Panc1 (cell line): ENCODE results near the gene HDHD2. TPM values are rescaled to one million over a fixed set of nuclear protein-coding genes. Genes with fewer than 3 reads are reported as not detected.

Source experiments
- ATAC-seq: fragments of 200-7000 bp; cut with Tn5 transposase; 2 replicates; pipeline ENCODE4 v1.9.1; 2020; ENCODE audit warnings: mild to moderate bottlenecking, moderate library complexity
- BruUV-seq: library from RNA; stranded (reverse); fragments of 400-500 nt; replicated peaks from 2 replicates; lab custom pipeline; 2021; lab: Mats Ljungman, UMichigan
- CTCF ChIA-PET: fragments of 300-600 bp; sonication (Branson Sonifier 250); formaldehyde crosslinking; loops from one replicate; lab custom pipeline; 2022; ENCODE audit warnings: antibody characterized with exemption; lab: Charles Lee
- POLR2A ChIA-PET: fragments of 300-600 bp; sonication (Branson Sonifier 250); formaldehyde crosslinking; loops from one replicate; lab custom pipeline; 2022; ENCODE audit warnings: antibody characterized with exemption; lab: Charles Lee
- DNase-seq: peaks from one replicate; pipeline ENCODE4 v3.0.0-alpha.2; 2010; ENCODE audit warnings: low read depth, low spot score
- H3K27ac ChIP-seq: 2 replicates; pipeline ENCODE4 v1.5.1; 2011; ENCODE audit warnings: mild to moderate bottlenecking, low read length, inconsistent platforms
- H3K27me3 ChIP-seq: fragments of 200-500 bp; sonication (Bioruptor generic); 2 replicates; pipeline ENCODE4 v1.6.0; 2014; ENCODE audit warnings: low read length, inconsistent platforms; ENCODE audit not compliant: control insufficient read depth, insufficient read depth
- H3K36me3 ChIP-seq: fragments of 200-500 bp; sonication (Bioruptor generic); 2 replicates; pipeline ENCODE4 v1.5.1; 2014; ENCODE audit warnings: inconsistent platforms, mild to moderate bottlenecking, low read length, moderate library complexity; ENCODE audit not compliant: control insufficient read depth, insufficient read depth
- H3K4me1 ChIP-seq: 2 replicates; pipeline ENCODE4 v1.5.1; 2011; ENCODE audit warnings: inconsistent platforms, mild to moderate bottlenecking, low read length, moderate library complexity; ENCODE audit not compliant: control insufficient read depth, insufficient read depth
- H3K4me3 ChIP-seq, 2 experiments: 2 replicates each; pipeline ENCODE4 v1.5.1; 2011 to 2012; ENCODE audit warnings: low read depth in 2 of 2, low read length in 2 of 2, mild to moderate bottlenecking in 2 of 2, inconsistent platforms in 1 of 2, moderate library complexity in 1 of 2
- H3K9me3 ChIP-seq: fragments of 200-500 bp; sonication (Bioruptor generic); 2 replicates; pipeline ENCODE4 v1.5.1; 2014; ENCODE audit warnings: low read depth, mild to moderate bottlenecking, inconsistent platforms, low read length, moderate library complexity; ENCODE audit not compliant: control insufficient read depth, insufficient read depth
- POLR2AphosphoS5 ChIP-seq: IDR thresholded peaks from 2 replicates; pipeline ENCODE4 v1.6.1; 2012; ENCODE audit warnings: mild to moderate bottlenecking, low read depth, low read length, moderate library complexity
- SIN3A ChIP-seq: IDR thresholded peaks from 2 replicates; pipeline ENCODE4 v1.6.1; 2012; ENCODE audit warnings: low read depth, mild to moderate bottlenecking, low read length, moderate library complexity, borderline replicate concordance; ENCODE audit not compliant: insufficient read depth
- TCF7L2 ChIP-seq: IDR thresholded peaks from 2 replicates; pipeline ENCODE4 v1.6.1; 2011; ENCODE audit warnings: mild to moderate bottlenecking, low read depth, low read length, inconsistent platforms
- in situ Hi-C: cut with HindIII; loops from 2 replicates; pipeline ENCODE4 v1.10.0; 2016; ENCODE audit warnings: low sequenced_read_pairs, low pct_unique_long_range_greater_than_20kb
- intact Hi-C: fragments of 100-400 bp; cut with micrococcal nuclease; formaldehyde crosslinking; loops from one replicate; pipeline ENCODE4 v1.10.0; 2022; ENCODE audit not compliant: unreplicated experiment
- total RNA-seq: library from RNA; stranded (reverse); gene quantifications from one replicate; pipeline ENCODE4 v1.2.1, GENCODE V29; 2021; ENCODE audit not compliant: unreplicated experiment
- TF ChIP-seq, protein P1 (sequence below), 2 experiments: IDR thresholded peaks; 2 replicates each; pipeline ENCODE4 v1.6.1; 2011 to 2012; ENCODE audit warnings: low read depth in 2 of 2, control low read depth in 1 of 2, low read length in 1 of 2, mild to moderate bottlenecking in 1 of 2, moderate library complexity in 1 of 2; ENCODE audit not compliant: insufficient read depth in 1 of 2
- TF ChIP-seq, protein P2 (sequence below): fragments of 450-650 bp; IDR thresholded peaks from 2 replicates; pipeline ENCODE4 v1.5.1; 2017; ENCODE audit warnings: mild to moderate bottlenecking

Gene HDHD2
- total RNA-seq, 1 experiment from 2014 or later = 24.6 TPM

- no peak for ATAC-seq
- BruUV-seq = no TSS peak
- DNase-seq = no peak
- ChIA-PET POLR2A (no interaction called here), CTCF (no interaction called here)
- Histone ChIP-seq H3K27me3 (no peaks in the 10 kb centered on the region), H3K4me3 (no peak overlapping the region), H3K27ac (no peak overlapping the region), H3K36me3 (no peaks in the 10 kb centered on the region), H3K4me1 (no peaks in the 10 kb centered on the region), H3K9me3 (no peaks in the 10 kb centered on the region)
- intact Hi-C loops = no loop called here
- in situ Hi-C loops = no loop called here
- TF ChIP-seq SIN3A (no peak), TCF7L2 (no peak), POLR2AphosphoS5 (no peak)
- TF ChIP-seq, protein P1, sequence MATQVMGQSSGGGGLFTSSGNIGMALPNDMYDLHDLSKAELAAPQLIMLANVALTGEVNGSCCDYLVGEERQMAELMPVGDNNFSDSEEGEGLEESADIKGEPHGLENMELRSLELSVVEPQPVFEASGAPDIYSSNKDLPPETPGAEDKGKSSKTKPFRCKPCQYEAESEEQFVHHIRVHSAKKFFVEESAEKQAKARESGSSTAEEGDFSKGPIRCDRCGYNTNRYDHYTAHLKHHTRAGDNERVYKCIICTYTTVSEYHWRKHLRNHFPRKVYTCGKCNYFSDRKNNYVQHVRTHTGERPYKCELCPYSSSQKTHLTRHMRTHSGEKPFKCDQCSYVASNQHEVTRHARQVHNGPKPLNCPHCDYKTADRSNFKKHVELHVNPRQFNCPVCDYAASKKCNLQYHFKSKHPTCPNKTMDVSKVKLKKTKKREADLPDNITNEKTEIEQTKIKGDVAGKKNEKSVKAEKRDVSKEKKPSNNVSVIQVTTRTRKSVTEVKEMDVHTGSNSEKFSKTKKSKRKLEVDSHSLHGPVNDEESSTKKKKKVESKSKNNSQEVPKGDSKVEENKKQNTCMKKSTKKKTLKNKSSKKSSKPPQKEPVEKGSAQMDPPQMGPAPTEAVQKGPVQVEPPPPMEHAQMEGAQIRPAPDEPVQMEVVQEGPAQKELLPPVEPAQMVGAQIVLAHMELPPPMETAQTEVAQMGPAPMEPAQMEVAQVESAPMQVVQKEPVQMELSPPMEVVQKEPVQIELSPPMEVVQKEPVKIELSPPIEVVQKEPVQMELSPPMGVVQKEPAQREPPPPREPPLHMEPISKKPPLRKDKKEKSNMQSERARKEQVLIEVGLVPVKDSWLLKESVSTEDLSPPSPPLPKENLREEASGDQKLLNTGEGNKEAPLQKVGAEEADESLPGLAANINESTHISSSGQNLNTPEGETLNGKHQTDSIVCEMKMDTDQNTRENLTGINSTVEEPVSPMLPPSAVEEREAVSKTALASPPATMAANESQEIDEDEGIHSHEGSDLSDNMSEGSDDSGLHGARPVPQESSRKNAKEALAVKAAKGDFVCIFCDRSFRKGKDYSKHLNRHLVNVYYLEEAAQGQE (IDR thresholded peaks at IDR 0.05; ENCODE audit: insufficient read depth in 1 of 2, low read depth in 2 of 2, low read length in 1 of 2) = no peak
- TF ChIP-seq, protein P2, sequence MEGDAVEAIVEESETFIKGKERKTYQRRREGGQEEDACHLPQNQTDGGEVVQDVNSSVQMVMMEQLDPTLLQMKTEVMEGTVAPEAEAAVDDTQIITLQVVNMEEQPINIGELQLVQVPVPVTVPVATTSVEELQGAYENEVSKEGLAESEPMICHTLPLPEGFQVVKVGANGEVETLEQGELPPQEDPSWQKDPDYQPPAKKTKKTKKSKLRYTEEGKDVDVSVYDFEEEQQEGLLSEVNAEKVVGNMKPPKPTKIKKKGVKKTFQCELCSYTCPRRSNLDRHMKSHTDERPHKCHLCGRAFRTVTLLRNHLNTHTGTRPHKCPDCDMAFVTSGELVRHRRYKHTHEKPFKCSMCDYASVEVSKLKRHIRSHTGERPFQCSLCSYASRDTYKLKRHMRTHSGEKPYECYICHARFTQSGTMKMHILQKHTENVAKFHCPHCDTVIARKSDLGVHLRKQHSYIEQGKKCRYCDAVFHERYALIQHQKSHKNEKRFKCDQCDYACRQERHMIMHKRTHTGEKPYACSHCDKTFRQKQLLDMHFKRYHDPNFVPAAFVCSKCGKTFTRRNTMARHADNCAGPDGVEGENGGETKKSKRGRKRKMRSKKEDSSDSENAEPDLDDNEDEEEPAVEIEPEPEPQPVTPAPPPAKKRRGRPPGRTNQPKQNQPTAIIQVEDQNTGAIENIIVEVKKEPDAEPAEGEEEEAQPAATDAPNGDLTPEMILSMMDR = no peak
Measured at GRCh38 chr18:47080872-47081271, 69.4 kb downstream of the HDHD2 start.

DNA sequence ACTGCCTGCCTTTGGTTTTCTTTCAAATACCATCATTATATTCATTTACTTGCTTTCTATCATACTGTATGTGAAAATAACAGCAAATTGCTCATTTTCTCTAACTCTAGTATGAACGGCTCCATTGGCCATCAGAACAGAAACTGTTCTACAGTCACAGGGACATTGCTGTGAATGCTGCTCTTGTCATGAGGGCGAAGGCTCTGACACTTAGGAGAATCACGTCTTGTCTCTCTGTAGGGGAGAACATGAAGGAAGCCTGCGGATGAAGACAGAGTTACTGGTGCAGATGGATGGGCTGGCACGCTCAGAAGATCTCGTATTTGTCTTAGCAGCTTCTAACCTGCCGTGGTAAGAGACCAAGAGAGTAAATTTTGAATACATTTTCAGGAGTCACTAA lies 73.2 kb downstream of the HDHD2 start:
- Histone ChIP-seq H3K4me3 (no peak overlapping the region), H3K9me3 (no peaks in the 10 kb centered on the region), H3K27me3 (no peaks in the 10 kb centered on the region), H3K4me1 (no peaks in the 10 kb centered on the region), H3K27ac (no peak overlapping the region), H3K36me3 (no peaks in the 10 kb centered on the region)
- in situ Hi-C loops (no loop called here), intact Hi-C loops (no loop called here)
- BruUV-seq = no TSS peak
- DNase-seq = no peak
- no peak for ATAC-seq
- CTCF ChIA-PET = no interaction called here
- POLR2A ChIA-PET = no interaction called here
- TF ChIP-seq POLR2AphosphoS5 = no peak
- TF ChIP-seq, protein P2 = no peak
- TF ChIP-seq TCF7L2 = no peak
- TF ChIP-seq, protein P1 (IDR thresholded peaks at IDR 0.05; ENCODE audit: insufficient read depth in 1 of 2, low read depth in 2 of 2, low read length in 1 of 2) = no peak
